RWPE2 (cell line): ENCODE measurements around the gene EPHA2.

ENCODE experiments used
- ATAC-seq: fragments of 200-7000 bp; cut with Tn5 transposase; 3 replicates; pipeline ENCODE4 v1.9.1; 2021; ENCODE audit warnings: low read depth
- DNase-seq: peaks from one replicate; pipeline ENCODE4 v3.0.0-alpha.2; 2020; ENCODE audit warnings: low spot score
- H3K27ac ChIP-seq: fragments of 450-650 bp; 2 replicates; pipeline ENCODE4 v1.5.1; 2017; ENCODE audit warnings: mild to moderate bottlenecking; ENCODE audit not compliant: poor library complexity, severe bottlenecking
- H3K27me3 ChIP-seq: fragments of 250-450 bp; sonication (Bioruptor Pico); 2 replicates; pipeline ENCODE4 v1.5.1; 2021; ENCODE audit warnings: mild to moderate bottlenecking, moderate library complexity; ENCODE audit not compliant: insufficient read depth, poor library complexity, severe bottlenecking
- H3K36me3 ChIP-seq: fragments of 250-450 bp; sonication (Bioruptor Pico); 2 replicates; pipeline ENCODE4 v1.5.1; 2020; ENCODE audit warnings: low read depth, mild to moderate bottlenecking, moderate library complexity
- H3K4me1 ChIP-seq: fragments of 250-450 bp; sonication (Bioruptor Pico); 2 replicates; pipeline ENCODE4 v1.5.1; 2021; ENCODE audit warnings: mild to moderate bottlenecking, moderate library complexity; ENCODE audit not compliant: insufficient read depth, poor library complexity, severe bottlenecking
- H3K4me3 ChIP-seq: fragments of 250-450 bp; sonication (Bioruptor Pico); 2 replicates; pipeline ENCODE4 v1.5.1; 2021; ENCODE audit warnings: mild to moderate bottlenecking, moderate library complexity; ENCODE audit not compliant: severe bottlenecking
- H3K9me3 ChIP-seq: fragments of 250-450 bp; sonication (Bioruptor Pico); 2 replicates; pipeline ENCODE4 v1.5.1; 2021; ENCODE audit warnings: mild to moderate bottlenecking, moderate library complexity; ENCODE audit not compliant: severe bottlenecking
- TF ChIP-seq, protein P1 (sequence below): fragments of 450-650 bp; IDR thresholded peaks from one replicate; pipeline ENCODE4 v1.5.1; 2017; ENCODE audit warnings: mild to moderate bottlenecking, moderate library complexity; ENCODE audit not compliant: poor library complexity, severe bottlenecking

Gene EPHA2

DNA sequence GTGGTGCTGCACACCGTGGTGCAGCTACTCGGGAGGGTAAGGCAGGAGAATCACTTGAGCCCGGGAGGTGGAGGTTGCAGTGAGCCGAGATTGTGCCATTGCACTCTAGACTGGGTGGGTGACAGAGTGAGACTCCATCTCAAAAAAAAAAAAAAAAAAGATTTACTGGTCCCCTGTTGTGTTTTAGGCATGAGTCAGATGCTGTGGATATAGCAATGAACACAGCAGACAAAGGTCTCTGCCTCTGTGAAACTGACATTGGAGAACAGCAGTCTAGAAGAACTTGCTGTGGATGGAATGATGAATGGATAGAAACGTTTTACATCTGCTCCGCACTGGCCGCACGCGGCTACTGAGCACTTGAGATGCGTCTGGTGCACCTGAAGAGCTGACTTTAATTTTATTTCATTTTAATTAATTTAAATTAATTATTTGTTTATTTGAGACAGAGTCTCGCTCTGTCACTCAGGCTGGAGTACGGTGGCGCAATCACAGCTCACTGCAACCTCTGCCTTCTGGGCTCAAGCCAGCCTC is 24.5 kb upstream of the EPHA2 start:
- no peaks in the 10 kb centered on the region for H3K27me3 ChIP-seq
- peaks cover 65% of the 10 kb centered on the region for H3K4me1 ChIP-seq
- H3K36me3 ChIP-seq, result no peaks in the 10 kb centered on the region
- peak overlapping the region; percentile 98 for H3K27ac ChIP-seq
- ATAC-seq, result no peak
- H3K9me3 ChIP-seq, result no peaks in the 10 kb centered on the region
- TF ChIP-seq, protein P1, sequence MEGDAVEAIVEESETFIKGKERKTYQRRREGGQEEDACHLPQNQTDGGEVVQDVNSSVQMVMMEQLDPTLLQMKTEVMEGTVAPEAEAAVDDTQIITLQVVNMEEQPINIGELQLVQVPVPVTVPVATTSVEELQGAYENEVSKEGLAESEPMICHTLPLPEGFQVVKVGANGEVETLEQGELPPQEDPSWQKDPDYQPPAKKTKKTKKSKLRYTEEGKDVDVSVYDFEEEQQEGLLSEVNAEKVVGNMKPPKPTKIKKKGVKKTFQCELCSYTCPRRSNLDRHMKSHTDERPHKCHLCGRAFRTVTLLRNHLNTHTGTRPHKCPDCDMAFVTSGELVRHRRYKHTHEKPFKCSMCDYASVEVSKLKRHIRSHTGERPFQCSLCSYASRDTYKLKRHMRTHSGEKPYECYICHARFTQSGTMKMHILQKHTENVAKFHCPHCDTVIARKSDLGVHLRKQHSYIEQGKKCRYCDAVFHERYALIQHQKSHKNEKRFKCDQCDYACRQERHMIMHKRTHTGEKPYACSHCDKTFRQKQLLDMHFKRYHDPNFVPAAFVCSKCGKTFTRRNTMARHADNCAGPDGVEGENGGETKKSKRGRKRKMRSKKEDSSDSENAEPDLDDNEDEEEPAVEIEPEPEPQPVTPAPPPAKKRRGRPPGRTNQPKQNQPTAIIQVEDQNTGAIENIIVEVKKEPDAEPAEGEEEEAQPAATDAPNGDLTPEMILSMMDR, result no peak
- DNase-seq, result no peak
- no peak overlapping the region for H3K4me3 ChIP-seq

DNA sequence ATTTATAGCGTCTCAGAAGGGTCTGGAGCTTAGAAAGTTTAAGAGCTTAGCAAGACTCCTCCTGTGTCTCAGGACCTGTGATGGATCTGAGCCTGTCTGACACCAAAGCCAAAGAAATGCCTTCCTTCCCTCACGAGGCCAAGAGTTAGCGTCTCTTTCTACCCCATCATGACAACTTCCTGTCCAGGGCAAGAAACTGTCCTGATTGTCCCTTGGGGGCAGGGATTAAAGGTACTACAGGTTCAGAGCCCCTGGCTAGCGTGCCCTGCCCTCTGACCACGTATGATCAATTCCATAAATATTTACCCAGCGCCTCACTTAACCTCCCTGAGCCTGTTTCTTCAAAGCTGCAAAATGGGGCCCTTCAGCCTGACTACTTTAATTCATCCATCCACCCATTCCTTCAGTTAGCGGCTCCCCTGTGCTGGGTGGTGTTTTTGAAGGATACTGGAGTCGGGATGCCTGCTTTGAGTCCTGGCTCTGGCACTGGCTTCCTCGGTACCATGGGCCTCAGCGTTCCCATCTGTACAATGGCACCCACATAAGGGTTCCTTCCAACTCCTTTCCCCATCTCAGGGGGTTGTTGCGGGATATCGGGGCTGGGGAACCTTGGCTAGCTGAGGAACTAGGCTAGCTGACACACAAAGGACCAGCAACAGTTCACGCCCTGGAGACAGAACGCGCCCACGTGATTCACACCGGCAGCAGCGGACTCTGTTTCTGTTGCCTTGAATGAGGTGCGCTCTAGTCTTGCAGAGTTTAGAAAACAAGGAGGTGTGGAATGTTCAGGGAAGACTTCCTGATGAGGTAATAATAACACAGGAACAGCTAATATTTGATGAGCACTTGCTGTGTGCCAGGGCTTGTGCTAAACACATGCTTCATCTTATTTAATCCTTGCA is 23.0 kb upstream of the EPHA2 start:
- TF ChIP-seq, protein P1, result no peak
- no peak overlapping the region for H3K4me3 ChIP-seq
- ATAC-seq (no peak), DNase-seq (no peak)
- H3K27ac ChIP-seq, result peak overlapping the region; percentile 98
- H3K27me3 ChIP-seq, result no peaks in the 10 kb centered on the region
- H3K9me3 ChIP-seq, result no peaks in the 10 kb centered on the region
- H3K36me3 ChIP-seq, result no peaks in the 10 kb centered on the region
- H3K4me1 ChIP-seq, result peaks cover 67% of the 10 kb centered on the region

DNA sequence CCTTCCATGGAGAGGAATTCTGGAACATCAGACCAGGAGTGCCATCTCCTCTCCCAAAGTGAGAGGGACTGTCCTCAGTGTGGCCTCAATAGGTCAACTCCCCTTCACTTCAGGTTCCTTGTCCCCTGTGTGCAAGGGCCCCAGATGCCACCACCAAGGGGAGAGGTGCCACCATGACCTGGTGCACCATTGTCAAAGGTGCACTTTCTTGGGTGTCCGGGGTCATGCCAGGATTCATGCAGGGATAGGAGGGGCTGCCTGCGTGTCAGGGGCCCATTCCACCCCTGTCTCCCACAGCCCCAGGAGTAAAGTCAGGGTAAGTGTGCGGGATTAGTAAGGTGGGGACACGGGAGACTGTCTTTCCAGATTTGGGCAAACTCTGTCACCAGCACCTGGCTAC is 21.4 kb upstream of the EPHA2 start:
- Histone ChIP-seq H3K27ac (peak overlapping the region; percentile 98), H3K36me3 (no peaks in the 10 kb centered on the region), H3K27me3 (no peaks in the 10 kb centered on the region), H3K4me3 (no peak overlapping the region), H3K9me3 (no peaks in the 10 kb centered on the region), H3K4me1 (peaks cover 66% of the 10 kb centered on the region)
- DNase-seq, result no peak
- no peak for ATAC-seq
- TF ChIP-seq, protein P1, result no peak

- H3K4me1 ChIP-seq, result peaks cover 61% of the 10 kb centered on the region
- TF ChIP-seq, protein P1, result no peak
- H3K27ac ChIP-seq, result peak overlapping the region; percentile 98
- H3K27me3 ChIP-seq, result no peaks in the 10 kb centered on the region
- no peaks in the 10 kb centered on the region for H3K9me3 ChIP-seq
- DNase-seq (no peak), ATAC-seq (no peak)
- H3K36me3 ChIP-seq, result no peaks in the 10 kb centered on the region
- no peak overlapping the region for H3K4me3 ChIP-seq
These were observed 20.8 kb upstream of the EPHA2 start for GRCh38 chr1:16176653-16177052.
